WERI-Rb-1 (cell line): ENCODE results near the gene KDM6B.

ENCODE experiments used
- DNase-seq: peaks from one replicate; pipeline ENCODE4 v3.0.0-alpha.2; 2020
- H3K27ac ChIP-seq: fragments of 250-450 bp; sonication (Bioruptor Pico); 2 replicates; pipeline ENCODE4 v1.5.1; 2020; ENCODE audit warnings: mild to moderate bottlenecking, moderate library complexity
- H3K27me3 ChIP-seq: fragments of 250-450 bp; sonication (Bioruptor Pico); 2 replicates; pipeline ENCODE4 v1.5.1; 2021; ENCODE audit warnings: mild to moderate bottlenecking, low read depth, moderate library complexity; ENCODE audit not compliant: insufficient read depth, severe bottlenecking
- H3K36me3 ChIP-seq: fragments of 250-450 bp; sonication (Bioruptor Pico); 2 replicates; pipeline ENCODE4 v1.5.1; 2020; ENCODE audit warnings: mild to moderate bottlenecking, moderate library complexity
- H3K4me3 ChIP-seq: 2 replicates; pipeline ENCODE4 v1.5.1; 2011; ENCODE audit warnings: low read depth, mild to moderate bottlenecking, control low read depth, low read length
- H3K9me3 ChIP-seq: fragments of 250-450 bp; sonication (Bioruptor Pico); 2 replicates; pipeline ENCODE4 v1.5.1; 2021; ENCODE audit warnings: mild to moderate bottlenecking, moderate library complexity; ENCODE audit not compliant: severe bottlenecking
- CTCF ChIP-seq: IDR thresholded peaks from 2 replicates; pipeline ENCODE4 v1.5.1; 2011; ENCODE audit warnings: low read depth, mild to moderate bottlenecking, control low read depth, inconsistent platforms, low read length

Gene KDM6B

DNA sequence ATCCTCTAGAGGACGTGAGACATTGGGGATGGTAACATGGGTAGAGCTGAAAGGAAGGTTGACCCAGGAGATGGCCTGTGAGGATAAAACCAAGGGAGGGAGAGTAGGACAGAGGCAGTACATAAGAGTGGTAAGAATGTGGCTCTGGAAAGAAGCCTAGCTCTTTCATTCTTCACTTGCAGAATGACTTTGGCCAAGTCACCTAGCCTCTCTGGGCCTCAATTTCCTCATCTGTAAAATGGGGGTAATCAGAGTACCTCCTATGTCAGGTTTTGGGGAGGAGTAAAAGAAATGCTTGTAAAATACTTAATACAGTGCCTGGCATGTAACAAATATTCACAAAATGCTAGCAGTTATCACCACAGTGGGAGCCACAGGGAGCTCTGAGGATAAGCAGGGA, 6.9 kb downstream of the KDM6B start:
- TF ChIP-seq CTCF, result no peak
- Histone ChIP-seq H3K36me3 (peaks cover 6% of the 10 kb centered on the region), H3K27ac (peak overlapping the region; percentile 89), H3K9me3 (no peaks in the 10 kb centered on the region), H3K4me3 (peak overlapping the region; percentile 58), H3K27me3 (no peaks in the 10 kb centered on the region)
- no peak for DNase-seq

DNA sequence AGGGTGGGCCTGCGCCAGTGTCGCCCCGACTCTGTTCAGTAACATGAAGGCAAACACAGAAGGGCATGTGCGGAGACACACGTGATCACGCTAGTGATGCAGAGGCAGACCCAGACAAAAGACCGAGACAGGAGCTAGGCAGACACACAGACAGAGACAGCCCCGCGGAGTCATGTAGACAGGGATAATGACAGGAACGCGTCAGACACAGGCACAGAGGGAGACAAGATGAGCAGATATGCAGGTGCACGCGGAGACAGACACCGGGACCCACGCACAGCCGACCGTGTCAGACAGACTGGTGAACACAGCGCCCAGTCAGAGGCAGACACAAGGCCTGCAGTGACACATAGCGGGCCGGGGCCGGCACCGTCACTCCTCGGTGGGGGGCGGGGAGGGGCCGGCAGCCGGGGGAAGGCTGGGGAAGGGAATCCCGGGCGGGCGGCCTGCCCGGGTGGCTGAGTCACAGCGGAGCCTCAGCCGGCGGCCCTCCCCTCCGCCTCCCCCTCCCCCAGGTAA, 7.4 kb downstream of the KDM6B start:
- peak; percentile 75 for DNase-seq
- H3K27me3 ChIP-seq, result no peaks in the 10 kb centered on the region
- peak; percentile 19; the same call in 1 of the 2 replicates for TF ChIP-seq CTCF
- H3K27ac ChIP-seq, result peak overlapping the region; percentile 89
- H3K36me3 ChIP-seq, result peaks cover 7% of the 10 kb centered on the region
- H3K9me3 ChIP-seq, result no peaks in the 10 kb centered on the region
- peak overlapping the region; percentile 58 for H3K4me3 ChIP-seq

DNA sequence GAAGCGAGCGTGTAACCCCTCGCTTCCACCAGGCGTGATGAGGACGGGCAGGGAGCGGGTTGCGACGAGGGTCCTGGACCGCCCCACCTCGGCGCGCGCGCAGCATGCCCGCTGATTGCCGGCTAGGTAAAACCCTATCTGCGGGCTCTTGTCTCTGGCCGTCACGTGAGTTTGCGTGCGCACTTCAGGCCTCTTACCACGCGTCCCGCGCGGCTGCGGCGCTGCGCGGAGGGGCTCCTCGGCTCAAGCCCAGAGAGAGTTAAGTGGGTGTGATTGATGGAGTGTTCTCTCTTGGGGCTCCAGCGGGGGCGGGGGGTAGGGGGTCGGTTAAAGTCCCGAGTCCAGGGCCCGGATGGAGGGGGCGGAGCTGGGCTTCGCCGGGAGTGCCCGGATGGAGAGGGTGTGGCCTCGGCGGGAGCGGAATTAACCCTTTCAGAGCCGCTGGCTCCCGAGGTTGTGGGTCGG, 7.9 kb downstream of the KDM6B start:
- no peak for TF ChIP-seq CTCF
- Histone ChIP-seq H3K36me3 (peaks cover 10% of the 10 kb centered on the region), H3K9me3 (no peaks in the 10 kb centered on the region), H3K27me3 (no peaks in the 10 kb centered on the region), H3K4me3 (peak overlapping the region; percentile 58), H3K27ac (peak overlapping the region; percentile 89)
- DNase-seq, result peak; percentile 94

- Histone ChIP-seq H3K27ac (peak overlapping the region; percentile 89), H3K27me3 (no peaks in the 10 kb centered on the region), H3K4me3 (peak overlapping the region; percentile 58), H3K9me3 (no peaks in the 10 kb centered on the region), H3K36me3 (peaks cover 14% of the 10 kb centered on the region)
- DNase-seq, result no peak
- no peak for TF ChIP-seq CTCF
These were observed 8.6 kb downstream of the KDM6B start for GRCh38 chr17:7842380-7843256.

DNA sequence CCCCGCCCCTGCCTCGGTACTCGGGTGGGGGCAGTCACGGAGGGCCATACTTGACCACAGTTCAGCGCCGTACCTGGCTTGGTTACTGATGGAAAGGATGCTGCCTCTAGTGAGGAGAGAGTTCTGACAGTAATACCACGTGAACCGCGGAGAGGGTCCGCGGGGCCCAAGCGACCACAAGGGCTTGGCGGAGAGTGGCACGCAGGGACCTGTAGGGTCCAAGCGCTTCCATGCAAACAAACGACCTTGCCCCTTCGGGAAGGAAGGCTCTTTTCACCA, 9.2 kb downstream of the KDM6B start:
- DNase-seq, result no peak
- TF ChIP-seq CTCF, result no peak
- H3K4me3 ChIP-seq, result peak overlapping the region; percentile 58
- peaks cover 16% of the 10 kb centered on the region for H3K36me3 ChIP-seq
- H3K9me3 ChIP-seq, result no peaks in the 10 kb centered on the region
- H3K27me3 ChIP-seq, result no peaks in the 10 kb centered on the region
- H3K27ac ChIP-seq, result peak overlapping the region; percentile 91
